PC-3 (cell line): Measurements from ENCODE around the gene RENBP. TPM values are rescaled to one million over a fixed set of nuclear protein-coding genes. Genes with fewer than 3 reads are reported as not detected.

ENCODE experiments used
- ATAC-seq: fragments of 200-7000 bp; cut with Tn5 transposase; 2 replicates; pipeline ENCODE4 v1.9.1; 2020; ENCODE audit warnings: mild to moderate bottlenecking, moderate library complexity
- BruUV-seq: library from RNA; stranded (reverse); fragments of 400-500 nt; replicated peaks from 2 replicates; lab custom pipeline; 2021; lab: Mats Ljungman, UMichigan
- CTCF ChIA-PET: fragments of 300-600 bp; sonication (Branson Sonifier 250); formaldehyde crosslinking; loops from one replicate; lab custom pipeline; 2022; ENCODE audit warnings: antibody characterized with exemption; lab: Charles Lee
- POLR2A ChIA-PET: fragments of 300-600 bp; sonication (Branson Sonifier 250); formaldehyde crosslinking; loops from one replicate; lab custom pipeline; 2022; ENCODE audit warnings: antibody characterized with exemption; ENCODE audit not compliant: unreplicated experiment; lab: Charles Lee
- DNase-seq: peaks from one replicate; pipeline ENCODE4 v3.0.0-alpha.2; 2015
- H2AFZ ChIP-seq: fragments of 300-600 bp; sonication (generic); 2 replicates; pipeline ENCODE4 v1.6.0; 2016; ENCODE audit warnings: antibody characterized with exemption, low read length
- H3F3A ChIP-seq: fragments of 300-600 bp; sonication (generic); one replicate; pipeline ENCODE4 v1.6.0; 2017; ENCODE audit warnings: antibody characterized with exemption, low read length, control low read depth, mild to moderate bottlenecking; ENCODE audit not compliant: unreplicated experiment
- H3K27ac ChIP-seq: fragments of 300-600 bp; sonication (generic); 2 replicates; pipeline ENCODE4 v1.5.1; 2016; ENCODE audit warnings: mild to moderate bottlenecking, low read length
- H3K27me3 ChIP-seq: fragments of 300-600 bp; sonication (generic); 2 replicates; pipeline ENCODE4 v1.6.1; 2016; ENCODE audit warnings: low read length, mixed read lengths
- H3K36me3 ChIP-seq: fragments of 300-600 bp; sonication (generic); 2 replicates; pipeline ENCODE4 v1.6.1; 2016; ENCODE audit warnings: low read depth, mixed run types, low read length, mixed read lengths
- H3K4me1 ChIP-seq: fragments of 300-600 bp; sonication (generic); 2 replicates; pipeline ENCODE4 v1.5.1; 2016; ENCODE audit warnings: low read length; ENCODE audit not compliant: insufficient read depth
- H3K4me2 ChIP-seq: fragments of 300-600 bp; sonication (generic); 2 replicates; pipeline ENCODE4 v1.6.0; 2016; ENCODE audit warnings: low read length
- H3K4me3 ChIP-seq: fragments of 300-600 bp; sonication (generic); 2 replicates; pipeline ENCODE4 v1.5.1; 2016; ENCODE audit warnings: mild to moderate bottlenecking, low read length, mixed read lengths
- H3K79me2 ChIP-seq: fragments of 300-600 bp; sonication (generic); 2 replicates; pipeline ENCODE4 v1.6.1; 2017; ENCODE audit warnings: low read length, mixed read lengths
- H3K9ac ChIP-seq: fragments of 300-600 bp; sonication (generic); 2 replicates; pipeline ENCODE4 v1.6.0; 2016; ENCODE audit warnings: mild to moderate bottlenecking, low read length
- H3K9me2 ChIP-seq: fragments of 300-600 bp; sonication (generic); replicated peaks from 2 replicates; pipeline ENCODE4 v1.6.1; 2016; ENCODE audit warnings: mixed run types, low read length, mixed read lengths
- H3K9me3 ChIP-seq: fragments of 300-600 bp; sonication (generic); 2 replicates; pipeline ENCODE4 v1.6.1; 2016; ENCODE audit warnings: low read length, mixed read lengths
- H4K20me1 ChIP-seq: fragments of 300-600 bp; sonication (generic); 2 replicates; pipeline ENCODE4 v1.6.1; 2016; ENCODE audit warnings: low read length, mixed read lengths
- EZH2 ChIP-seq: fragments of 300-600 bp; sonication (generic); IDR thresholded peaks from one replicate; pipeline ENCODE4 v1.6.1; 2017; ENCODE audit warnings: antibody characterized with exemption, mild to moderate bottlenecking, low read length; ENCODE audit not compliant: unreplicated experiment
- EZH2phosphoT487 ChIP-seq: fragments of 300-600 bp; sonication (generic); IDR thresholded peaks from 2 replicates; pipeline ENCODE4 v1.6.1; 2018; ENCODE audit warnings: mild to moderate bottlenecking, antibody characterized with exemption, low read length, borderline replicate concordance
- intact Hi-C: fragments of 100-400 bp; cut with micrococcal nuclease; formaldehyde crosslinking; loops from 2 replicates; pipeline ENCODE4 v1.9.0; 2023
- total RNA-seq: library from RNA; depleted of rRNA; stranded (reverse); fragments of >200 nt; gene quantifications from 2 replicates; pipeline ENCODE4 v1.2.3, GENCODE V29; 2014
- TF ChIP-seq, protein P1 (sequence below): fragments of 300-600 bp; sonication (generic); conservative IDR thresholded peaks from 2 replicates; pipeline ENCODE4 v1.5.1; 2017; ENCODE audit warnings: antibody characterized with exemption, low read depth, mild to moderate bottlenecking, low read length

The RENBP gene
- total RNA-seq, 1 experiment from 2014 or later = not detected

DNA sequence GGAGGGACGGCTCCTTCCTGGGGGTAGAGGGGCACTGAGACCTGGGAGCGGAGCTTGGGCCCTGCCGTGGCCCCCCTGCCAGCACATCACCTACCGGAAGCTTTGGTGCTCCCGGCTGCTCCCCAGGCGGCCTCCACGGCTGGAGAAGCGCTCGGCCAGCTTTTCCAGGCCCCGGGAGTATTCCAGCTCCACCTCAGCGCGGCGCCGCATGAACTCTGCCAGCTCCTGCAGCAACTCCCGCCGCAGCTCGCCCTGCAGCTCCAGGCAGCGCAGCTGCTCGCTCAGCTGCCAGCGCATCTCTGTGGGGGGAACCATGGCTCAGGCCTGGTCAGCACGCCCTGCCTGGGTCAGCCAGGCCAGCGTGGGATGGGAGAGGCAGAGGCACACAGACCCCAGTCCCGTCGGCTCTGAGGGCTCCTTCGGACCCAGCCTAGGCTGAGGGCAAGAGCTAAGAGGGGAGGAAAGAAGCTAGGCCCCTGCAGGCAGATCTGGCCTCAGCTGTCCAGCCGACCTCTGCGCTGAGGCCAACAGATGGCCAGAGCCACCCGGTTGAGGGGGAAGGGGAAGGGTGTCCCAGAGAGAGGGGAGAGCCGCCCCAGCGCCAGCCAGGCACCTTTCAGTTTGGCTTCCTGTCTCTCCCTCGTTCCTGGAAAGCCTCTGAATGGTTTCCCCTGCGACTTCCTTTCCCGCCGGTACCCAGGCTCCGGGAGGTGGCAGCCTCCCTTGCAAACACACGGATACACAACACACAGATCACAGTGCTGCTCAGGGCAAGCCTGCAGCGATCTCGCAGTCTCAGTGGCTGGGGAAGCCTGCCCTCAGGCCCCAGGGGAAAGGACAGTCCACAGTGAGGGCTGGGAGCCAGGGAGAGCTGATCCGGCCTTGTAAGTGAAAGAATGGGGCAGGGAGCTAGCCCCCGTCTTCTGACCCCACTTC lies 22.7 kb downstream of the RENBP start:
- peaks cover 3% of the 10 kb centered on the region for H3K4me1 ChIP-seq
- TF ChIP-seq EZH2phosphoT487 = no peak
- no peak for TF ChIP-seq EZH2
- TF ChIP-seq, protein P1, sequence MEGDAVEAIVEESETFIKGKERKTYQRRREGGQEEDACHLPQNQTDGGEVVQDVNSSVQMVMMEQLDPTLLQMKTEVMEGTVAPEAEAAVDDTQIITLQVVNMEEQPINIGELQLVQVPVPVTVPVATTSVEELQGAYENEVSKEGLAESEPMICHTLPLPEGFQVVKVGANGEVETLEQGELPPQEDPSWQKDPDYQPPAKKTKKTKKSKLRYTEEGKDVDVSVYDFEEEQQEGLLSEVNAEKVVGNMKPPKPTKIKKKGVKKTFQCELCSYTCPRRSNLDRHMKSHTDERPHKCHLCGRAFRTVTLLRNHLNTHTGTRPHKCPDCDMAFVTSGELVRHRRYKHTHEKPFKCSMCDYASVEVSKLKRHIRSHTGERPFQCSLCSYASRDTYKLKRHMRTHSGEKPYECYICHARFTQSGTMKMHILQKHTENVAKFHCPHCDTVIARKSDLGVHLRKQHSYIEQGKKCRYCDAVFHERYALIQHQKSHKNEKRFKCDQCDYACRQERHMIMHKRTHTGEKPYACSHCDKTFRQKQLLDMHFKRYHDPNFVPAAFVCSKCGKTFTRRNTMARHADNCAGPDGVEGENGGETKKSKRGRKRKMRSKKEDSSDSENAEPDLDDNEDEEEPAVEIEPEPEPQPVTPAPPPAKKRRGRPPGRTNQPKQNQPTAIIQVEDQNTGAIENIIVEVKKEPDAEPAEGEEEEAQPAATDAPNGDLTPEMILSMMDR = no peak
- DNase-seq (no peak), ATAC-seq (peak; percentile 16; the same call in 1 of the 2 replicates)
- no peaks in the 10 kb centered on the region for H3K27me3 ChIP-seq
- CTCF ChIA-PET = interaction anchor here (1.4 kb wide), 1 partner anchor 25 kb away, joined by 16 read pairs; no protein-coding TSS in a partner anchor
- POLR2A ChIA-PET = no interaction called here
- no peaks in the 10 kb centered on the region for H4K20me1 ChIP-seq
- H3K79me2 ChIP-seq = no peaks in the 10 kb centered on the region
- H3K9me2 ChIP-seq = no peaks in the 10 kb centered on the region
- H3K4me3 ChIP-seq = no peak overlapping the region
- H3K9me3 ChIP-seq = no peaks in the 10 kb centered on the region
- H3K4me2 ChIP-seq = no peak overlapping the region
- H3F3A ChIP-seq = no peaks in the 10 kb centered on the region
- intact Hi-C loops = no loop called here
- no peak overlapping the region for H3K9ac ChIP-seq
- no peaks in the 10 kb centered on the region for H3K36me3 ChIP-seq
- no peak overlapping the region for H2AFZ ChIP-seq
- no peak overlapping the region for H3K27ac ChIP-seq
- no TSS peak for BruUV-seq

DNA sequence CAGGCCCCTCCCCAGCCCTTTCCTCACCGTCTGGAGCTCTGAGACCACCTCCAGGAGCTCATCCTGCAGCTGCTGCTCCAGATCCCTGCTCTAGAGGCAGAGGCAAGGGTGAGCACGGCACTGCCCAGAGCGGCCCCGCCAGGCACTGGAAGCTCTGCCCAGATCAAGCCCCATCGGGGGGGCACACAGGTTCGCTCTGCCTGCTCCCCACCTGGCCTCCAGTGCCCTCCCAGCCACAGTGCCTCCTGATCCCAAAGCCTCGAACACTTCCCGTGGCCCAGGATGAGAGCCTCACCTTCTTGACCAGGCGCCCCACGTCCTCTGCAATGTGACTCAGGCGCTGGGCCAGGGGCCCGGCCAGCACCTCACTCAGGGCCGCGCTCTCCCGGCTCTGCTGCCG lies 23.4 kb downstream of the RENBP start:
- H3K79me2 ChIP-seq = no peaks in the 10 kb centered on the region
- TF ChIP-seq, protein P1 = no peak
- TF ChIP-seq EZH2phosphoT487 = no peak
- TF ChIP-seq EZH2 = no peak
- H3K4me2 ChIP-seq = no peak overlapping the region
- H3K27ac ChIP-seq = no peak overlapping the region
- no peaks in the 10 kb centered on the region for H3K9me2 ChIP-seq
- H3K4me1 ChIP-seq = no peaks in the 10 kb centered on the region
- POLR2A ChIA-PET = no interaction called here
- H3F3A ChIP-seq = no peaks in the 10 kb centered on the region
- CTCF ChIA-PET = no interaction called here
- H3K4me3 ChIP-seq = no peak overlapping the region
- no peaks in the 10 kb centered on the region for H3K9me3 ChIP-seq
- H3K27me3 ChIP-seq = no peaks in the 10 kb centered on the region
- BruUV-seq = no TSS peak
- H3K36me3 ChIP-seq = no peaks in the 10 kb centered on the region
- ATAC-seq (no peak), DNase-seq (no peak)
- intact Hi-C loops = no loop called here
- H3K9ac ChIP-seq = no peak overlapping the region
- H2AFZ ChIP-seq = no peak overlapping the region
- no peaks in the 10 kb centered on the region for H4K20me1 ChIP-seq

DNA sequence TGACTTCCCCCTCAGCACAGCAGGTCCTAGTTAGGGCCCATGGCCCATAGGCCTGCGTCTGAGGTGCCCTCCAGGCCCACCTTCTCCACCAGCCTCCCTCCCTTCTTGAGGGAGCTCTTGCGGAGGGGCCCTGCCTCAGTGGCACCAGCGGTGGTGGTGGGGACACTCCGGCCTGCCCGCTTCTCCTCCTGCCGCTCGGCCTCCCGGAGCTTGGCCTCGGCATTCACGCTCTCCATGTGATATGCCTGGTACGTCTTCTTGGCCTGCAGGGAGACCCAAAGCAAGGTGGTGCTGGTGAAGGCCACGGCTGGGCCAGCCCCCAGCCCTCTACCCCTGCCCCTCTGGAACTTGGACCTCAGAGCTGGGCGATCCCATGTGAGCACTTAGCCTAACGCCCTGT lies 23.9 kb downstream of the RENBP start:
- H3K9me2 ChIP-seq = no peaks in the 10 kb centered on the region
- no peak overlapping the region for H2AFZ ChIP-seq
- no peak overlapping the region for H3K4me2 ChIP-seq
- intact Hi-C loops = no loop called here
- no peaks in the 10 kb centered on the region for H3K9me3 ChIP-seq
- H3K36me3 ChIP-seq = no peaks in the 10 kb centered on the region
- H3F3A ChIP-seq = no peaks in the 10 kb centered on the region
- DNase-seq (no peak), ATAC-seq (no peak)
- H3K9ac ChIP-seq = no peak overlapping the region
- TF ChIP-seq EZH2phosphoT487 (no peak), EZH2 (no peak)
- TF ChIP-seq, protein P1 = no peak
- no peaks in the 10 kb centered on the region for H3K79me2 ChIP-seq
- H3K4me1 ChIP-seq = no peaks in the 10 kb centered on the region
- H3K4me3 ChIP-seq = no peak overlapping the region
- H3K27me3 ChIP-seq = no peaks in the 10 kb centered on the region
- H3K27ac ChIP-seq = no peak overlapping the region
- H4K20me1 ChIP-seq = no peaks in the 10 kb centered on the region
- POLR2A ChIA-PET = no interaction called here
- CTCF ChIA-PET = no interaction called here
- BruUV-seq = no TSS peak
